CD4-positive, alpha-beta T cell (primary cell): ENCODE results near the gene PRTG. TPM values are rescaled to one million over a fixed set of nuclear protein-coding genes. Genes with fewer than 3 reads are reported as not detected.

Experiments
- ATAC-seq: fragments of 200-7000 bp; cut with Tn5 transposase; one replicate; pipeline ENCODE4 v1.10.0; 2022; ENCODE audit warnings: mild to moderate bottlenecking; ENCODE audit not compliant: poor library complexity
- CTCF ChIA-PET: fragments of 350-600 bp; sonication (Branson Sonifier 250); formaldehyde crosslinking; loops from one replicate; lab custom pipeline; 2021; ENCODE audit warnings: antibody characterized with exemption, inconsistent platforms; lab: Charles Lee
- POLR2A ChIA-PET: fragments of 350-600 bp; sonication (Branson Sonifier 250); formaldehyde crosslinking; loops from one replicate; lab custom pipeline; 2021; ENCODE audit warnings: antibody characterized with exemption, inconsistent platforms; lab: Charles Lee
- DNase-seq, 14 experiments: peaks; one replicate each; pipeline ENCODE4 v3.0.0-alpha.2; 2013 to 2020; ENCODE audit warnings: mixed read lengths in 2 of 14
- H3K27ac ChIP-seq, 2 donors: one replicate each; pipeline versions ENCODE4 v1.5.1 to v1.7.0; 2013; ENCODE audit warnings: low read length in 2 of 2, low read depth in 1 of 2, mild to moderate bottlenecking in 1 of 2
- H3K27me3 ChIP-seq, 2 experiments: 1 replicate in 1 of 2; 2 replicates in 1 of 2; pipeline versions ENCODE4 v1.6.1 to v1.7.0; 2013; ENCODE audit warnings: low read length in 2 of 2, control low read depth in 1 of 2, mild to moderate bottlenecking in 1 of 2, moderate library complexity in 1 of 2; ENCODE audit not compliant: insufficient read depth in 2 of 2, control insufficient read depth in 1 of 2
- H3K36me3 ChIP-seq: one replicate; pipeline ENCODE4 v1.6.1; 2013; ENCODE audit warnings: low read length, control low read depth; ENCODE audit not compliant: insufficient read depth
- H3K4me1 ChIP-seq: one replicate; pipeline ENCODE4 v1.6.1; 2013; ENCODE audit warnings: low read length, control low read depth; ENCODE audit not compliant: insufficient read depth
- H3K4me3 ChIP-seq: one replicate; pipeline ENCODE4 v1.5.1; 2013; ENCODE audit warnings: mild to moderate bottlenecking, low read length, moderate library complexity
- H3K9me3 ChIP-seq, 2 experiments: 1 replicate in 1 of 2; 2 replicates in 1 of 2; pipeline versions ENCODE4 v1.6.1 to v1.7.0; 2013; ENCODE audit warnings: low read length in 2 of 2, mild to moderate bottlenecking in 2 of 2, control low read depth in 1 of 2, moderate library complexity in 1 of 2; ENCODE audit not compliant: control insufficient read depth in 1 of 2, insufficient read depth in 1 of 2
- H3K27ac Mint-ChIP-seq: one replicate; pipeline ENCODE4 v1.8.0; 2020; ENCODE audit warnings: mixed read lengths
- H3K27me3 Mint-ChIP-seq: one replicate; pipeline ENCODE4 v1.8.0; 2021; ENCODE audit warnings: mixed read lengths
- H3K36me3 Mint-ChIP-seq: one replicate; pipeline ENCODE4 v1.8.0; 2021; ENCODE audit warnings: low read depth, mixed read lengths
- H3K4me1 Mint-ChIP-seq: one replicate; pipeline ENCODE4 v1.8.0; 2021; ENCODE audit warnings: low read depth, mixed read lengths
- H3K4me3 Mint-ChIP-seq: one replicate; pipeline ENCODE4 v1.8.0; 2020; ENCODE audit warnings: mild to moderate bottlenecking, mixed read lengths
- H3K9me3 Mint-ChIP-seq: one replicate; pipeline ENCODE4 v1.8.0; 2020; ENCODE audit warnings: mixed read lengths
- intact Hi-C, 2 experiments: fragments of 100-400 bp; cut with DNase I in 1 of 2; cut with micrococcal nuclease in 1 of 2; formaldehyde crosslinking; loops; one replicate each; pipeline versions ENCODE4 v1.15.1 to v1.9.0; 2023 to 2025; cut with DNase I, micrococcal nuclease
- total RNA-seq, 174 experiments: library from RNA in 2 of 174; stranded (reverse) in 2 of 174; gene quantifications; one replicate each; pipeline ENCODE4 v1.2.3 and lab custom pipeline; 2021 to 2026
- TF ChIP-seq, protein P1 (sequence below): fragments of 200-600 bp; IDR thresholded peaks from one replicate; pipeline ENCODE4 v1.8.0; 2022; ENCODE audit warnings: antibody characterized with exemption, mild to moderate bottlenecking

Gene PRTG
- total RNA-seq, 2 experiments from 2014 or later, result not detected

DNA sequence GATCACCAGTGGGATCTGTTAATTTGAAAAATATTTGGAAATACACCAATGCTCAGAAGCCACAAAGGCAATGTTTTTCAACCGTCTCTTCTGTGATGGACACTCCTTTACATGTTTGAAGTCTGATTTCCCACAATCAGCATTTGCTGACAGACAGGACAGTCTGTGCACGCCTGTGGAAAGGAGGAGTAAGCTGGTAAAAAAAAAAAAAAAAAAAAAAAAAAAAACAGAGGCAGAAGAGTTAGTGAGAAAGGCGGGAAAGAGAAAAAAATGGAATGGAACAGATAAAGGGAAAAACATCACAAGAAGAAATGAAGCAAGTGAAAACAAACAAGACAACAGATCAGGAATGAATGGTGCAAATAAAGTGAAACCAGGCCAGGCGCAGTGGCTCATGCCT is 35.0 kb downstream of the PRTG start:
- peaks cover 0 to 7% of the 10 kb centered on the region in 2 experiments for H3K27me3 ChIP-seq
- Mint-ChIP-seq H3K4me3 (no peak overlapping the region), H3K27me3 (peaks cover 12% of the 10 kb centered on the region), H3K9me3 (no peaks in the 10 kb centered on the region), H3K36me3 (no peaks in the 10 kb centered on the region), H3K27ac (no peak overlapping the region), H3K4me1 (no peaks in the 10 kb centered on the region)
- DNase-seq, result no peak
- CTCF ChIA-PET, result no interaction called here
- POLR2A ChIA-PET, result no interaction called here
- no peaks in the 10 kb centered on the region for H3K36me3 ChIP-seq
- H3K4me3 ChIP-seq, result no peak overlapping the region
- no peaks in the 10 kb centered on the region for H3K9me3 ChIP-seq
- intact Hi-C loops, result no loop called here
- no peak for ATAC-seq
- H3K4me1 ChIP-seq, result no peaks in the 10 kb centered on the region
- TF ChIP-seq, protein P1, sequence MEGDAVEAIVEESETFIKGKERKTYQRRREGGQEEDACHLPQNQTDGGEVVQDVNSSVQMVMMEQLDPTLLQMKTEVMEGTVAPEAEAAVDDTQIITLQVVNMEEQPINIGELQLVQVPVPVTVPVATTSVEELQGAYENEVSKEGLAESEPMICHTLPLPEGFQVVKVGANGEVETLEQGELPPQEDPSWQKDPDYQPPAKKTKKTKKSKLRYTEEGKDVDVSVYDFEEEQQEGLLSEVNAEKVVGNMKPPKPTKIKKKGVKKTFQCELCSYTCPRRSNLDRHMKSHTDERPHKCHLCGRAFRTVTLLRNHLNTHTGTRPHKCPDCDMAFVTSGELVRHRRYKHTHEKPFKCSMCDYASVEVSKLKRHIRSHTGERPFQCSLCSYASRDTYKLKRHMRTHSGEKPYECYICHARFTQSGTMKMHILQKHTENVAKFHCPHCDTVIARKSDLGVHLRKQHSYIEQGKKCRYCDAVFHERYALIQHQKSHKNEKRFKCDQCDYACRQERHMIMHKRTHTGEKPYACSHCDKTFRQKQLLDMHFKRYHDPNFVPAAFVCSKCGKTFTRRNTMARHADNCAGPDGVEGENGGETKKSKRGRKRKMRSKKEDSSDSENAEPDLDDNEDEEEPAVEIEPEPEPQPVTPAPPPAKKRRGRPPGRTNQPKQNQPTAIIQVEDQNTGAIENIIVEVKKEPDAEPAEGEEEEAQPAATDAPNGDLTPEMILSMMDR, result no peak
- no peak overlapping the region for H3K27ac ChIP-seq

DNA sequence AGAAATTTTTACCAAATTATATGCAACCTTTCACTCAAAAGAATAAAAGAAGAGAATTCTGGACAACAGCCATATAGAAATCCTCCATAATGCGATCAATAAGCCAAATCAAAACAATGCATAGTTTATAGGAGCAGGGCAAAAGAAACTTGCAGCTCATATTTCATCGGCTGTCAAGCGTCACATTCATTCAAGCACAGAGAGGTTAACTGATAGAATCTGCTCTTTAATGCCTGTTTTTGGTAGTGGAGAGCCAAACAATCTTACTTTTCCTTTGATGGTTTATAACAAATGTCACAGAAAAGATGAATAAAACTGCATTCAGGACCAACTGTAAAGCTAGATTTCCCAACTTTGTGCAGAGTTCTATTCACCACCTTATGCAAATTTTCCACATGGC is 35.4 kb downstream of the PRTG start:
- ATAC-seq (no peak), DNase-seq (no peak)
- Mint-ChIP-seq H3K4me3 (no peak overlapping the region), H3K27me3 (peaks cover 12% of the 10 kb centered on the region), H3K27ac (no peak overlapping the region), H3K4me1 (no peaks in the 10 kb centered on the region), H3K9me3 (no peaks in the 10 kb centered on the region), H3K36me3 (no peaks in the 10 kb centered on the region)
- ChIA-PET CTCF (no interaction called here), POLR2A (no interaction called here)
- no peaks in the 10 kb centered on the region for H3K9me3 ChIP-seq
- H3K36me3 ChIP-seq, result no peaks in the 10 kb centered on the region
- TF ChIP-seq, protein P1, result no peak
- H3K27ac ChIP-seq, result no peak overlapping the region
- H3K4me1 ChIP-seq, result no peaks in the 10 kb centered on the region
- H3K27me3 ChIP-seq, result peaks cover 0 to 6% of the 10 kb centered on the region in 2 experiments
- intact Hi-C loops, result no loop called here
- H3K4me3 ChIP-seq, result no peak overlapping the region

DNA sequence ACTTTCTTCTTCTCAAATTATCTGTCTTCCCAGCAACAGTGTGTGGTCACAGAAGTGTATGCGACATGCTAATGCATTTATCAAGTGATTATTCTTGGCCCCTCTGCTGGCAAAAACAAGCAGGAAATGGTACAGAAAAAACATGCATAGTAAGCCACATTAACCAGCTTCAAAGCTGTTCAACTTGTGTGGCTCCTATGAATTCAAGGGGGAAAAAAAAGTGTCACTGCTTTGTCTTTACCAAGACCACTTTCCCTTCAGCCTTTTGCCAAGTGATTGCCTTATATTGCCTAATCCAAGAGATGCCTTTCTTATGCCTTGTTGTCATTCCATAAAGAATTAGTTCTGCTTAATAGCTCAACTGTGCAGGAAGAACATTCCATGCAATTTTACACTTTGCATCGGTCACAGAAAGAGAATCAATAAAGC is 39.1 kb downstream of the PRTG start:
- intact Hi-C loops, result no loop called here
- Histone ChIP-seq H3K4me1 (no peaks in the 10 kb centered on the region), H3K36me3 (no peaks in the 10 kb centered on the region), H3K4me3 (no peak overlapping the region), H3K27me3 (no peaks in the 10 kb centered on the region), H3K27ac (no peak overlapping the region), H3K9me3 (no peaks in the 10 kb centered on the region)
- DNase-seq, result no peak
- CTCF ChIA-PET, result interaction anchor here (1.0 kb wide), 1 partner anchor 10 kb away, joined by 3 read pairs; no protein-coding TSS in a partner anchor
- no peak for ATAC-seq
- Mint-ChIP-seq H3K27ac (no peak overlapping the region), H3K27me3 (peaks cover 9% of the 10 kb centered on the region), H3K36me3 (no peaks in the 10 kb centered on the region), H3K4me3 (no peak overlapping the region), H3K4me1 (no peaks in the 10 kb centered on the region), H3K9me3 (no peaks in the 10 kb centered on the region)
- TF ChIP-seq, protein P1, result no peak
- POLR2A ChIA-PET, result no interaction called here
